Adrenal gland (tissue), 12 donors: ENCODE measurements around the gene CDH4. TPM values are rescaled to one million over a fixed set of nuclear protein-coding genes. Genes with fewer than 3 reads are reported as not detected.

ENCODE experiments used
- DNase-seq, 7 donors: peaks; one replicate each; pipeline ENCODE4 v3.0.0-alpha.2; 2019 to 2020
- H3K27ac ChIP-seq, 5 donors: fragments of 200-600 bp; sonication (generic) in 4 of 5; 1 replicate in 3 of 5; 2 replicates in 2 of 5; pipeline versions ENCODE4 v1.5.1 to v1.8.0; 2016 to 2020; ENCODE audit warnings: mild to moderate bottlenecking in 1 of 5
- H3K27me3 ChIP-seq: fragments of 200-600 bp; 2 replicates; pipeline ENCODE4 v1.8.0; 2021
- H3K36me3 ChIP-seq, 2 donors: fragments of 200-600 bp; replicated peaks in 1 of 2; 1 replicate in 1 of 2; 2 replicates in 1 of 2; pipeline versions ENCODE4 v1.5.1 to v1.8.0; 2018 to 2022
- H3K4me1 ChIP-seq, 2 donors: fragments of 200-600 bp; replicated peaks in 1 of 2; 1 replicate in 1 of 2; 2 replicates in 1 of 2; pipeline versions ENCODE4 v1.5.1 to v1.8.0; 2018 to 2021
- H3K4me3 ChIP-seq, 4 donors: fragments of 200-600 bp; sonication (generic) in 3 of 4; one replicate each; pipeline ENCODE4 v1.5.1; 2016 to 2018
- H3K9me3 ChIP-seq, 3 donors: fragments of 200-600 bp; sonication (generic) in 1 of 3; replicated peaks in 1 of 3; 1 replicate in 2 of 3; 2 replicates in 1 of 3; pipeline versions ENCODE4 v1.5.1 to v1.8.0; 2016 to 2021
- CTCF ChIP-seq, 6 experiments: fragments of 450-650 bp in 4 of 6; fragments of 200-600 bp in 2 of 6; sonication (generic) in 1 of 6; IDR thresholded peaks; 1 replicate in 5 of 6; 2 replicates in 1 of 6; pipeline versions ENCODE4 v1.5.1 to v1.8.0; 2016 to 2021; ENCODE audit warnings: antibody characterized with exemption in 6 of 6, mild to moderate bottlenecking in 2 of 6, moderate library complexity in 1 of 6
- POLR2A ChIP-seq, 2 donors: fragments of 450-650 bp; IDR thresholded peaks; one replicate each; pipeline ENCODE4 v1.6.1; 2017; ENCODE audit warnings: antibody characterized with exemption in 2 of 2, mild to moderate bottlenecking in 2 of 2, moderate library complexity in 1 of 2
- WGBS, 4 donors: extraction: QIAGEN DNeasy Blood & Tissue Kit in 2 of 4; methylation state at CpG; one replicate each; pipeline versions ENCODE4 v1.1.5 to v1.1.7; 2013 to 2017; 5-methylcytosine and 5-hydroxymethylcytosine counted together
- intact Hi-C, 2 donors: fragments of 100-400 bp; cut with DNase I; formaldehyde crosslinking; loops; one replicate each; pipeline versions ENCODE4 v1.14.1 to v1.15.0; 2022 to 2023
- polyA plus RNA-seq, 3 donors: library from polyadenylated mRNA; stranded (reverse); fragments of 200-250 nt in 2 of 3; fragments of 350-450 nt in 1 of 3; fragmentation: Illumina TruSeq in 1 of 3; extraction: RNeasy Lipid Tissue Mini Kit (QIAGEN cat#74804) in 1 of 3; gene quantifications; one replicate each; pipeline ENCODE4 v1.2.3, GENCODE V29; 2013 to 2014
- total RNA-seq, 9 donors: library from RNA; depleted of rRNA in 4 of 9; stranded (reverse); fragments of >200 nt in 4 of 9; fragments of 120-200 nt in 1 of 9; fragmentation: NEBNext Ultra II Directional in 1 of 9; extraction: Animal tissue kit (Norgen Biotek cat#: 25700) in 1 of 9; gene quantifications; one replicate each; pipeline versions ENCODE4 v1.1.0 to v1.2.4, GENCODE V29; 2013 to 2023
- donor health status: healthy with polysubstance abuse.
- donor health status: Bipolar disorder and iron deficiency.
- donor health status: DM: yes; HTN: yes; CAD: no.
- donor health status: DM: no; HTN: no; CAD: no.
- donor health status: DM: no; HTN: no; CAD: no.
- donor health status: DM: yes; HTN: yes; CAD: no.

Gene CDH4
- total and polyA plus RNA-seq, 12 donors = 0.08 to 0.53 (median 0.20) TPM; not detected in 3

GRCh38 chr20:61810066-61810737, 558.1 kb downstream of the CDH4 start:
- Histone ChIP-seq H3K27ac (no peak overlapping the region), H3K4me1 (no peaks in the 10 kb centered on the region), H3K9me3 (no peaks in the 10 kb centered on the region), H3K36me3 (no peaks in the 10 kb centered on the region), H3K4me3 (no peak overlapping the region), H3K27me3 (no peaks in the 10 kb centered on the region)
- 81 to 87% (median 81%) methylated on average over 10 to 22 of the region's 22 CpGs for WGBS, 4 donors
- DNase-seq = no peak
- intact Hi-C loops = no loop called here
- TF ChIP-seq CTCF (IDR thresholded peaks at IDR 0.05) (no peak), POLR2A (IDR thresholded peaks at IDR 0.05) (no peak)

GRCh38 chr20:61810738-61811135, 558.7 kb downstream of the CDH4 start:
- no peaks in the 10 kb centered on the region for H3K4me1 ChIP-seq
- 74 to 84% (median 79%) methylated on average over 13 to 17 of the region's 17 CpGs for WGBS, 4 donors
- TF ChIP-seq CTCF (IDR thresholded peaks at IDR 0.05) (no peak), POLR2A (IDR thresholded peaks at IDR 0.05) (no peak)
- H3K9me3 ChIP-seq = no peaks in the 10 kb centered on the region
- no peaks in the 10 kb centered on the region for H3K27me3 ChIP-seq
- H3K36me3 ChIP-seq = no peaks in the 10 kb centered on the region
- no peak overlapping the region for H3K4me3 ChIP-seq
- H3K27ac ChIP-seq = no peak overlapping the region
- no peak for DNase-seq
- intact Hi-C loops = no loop called here

- Histone ChIP-seq H3K27me3 (no peaks in the 10 kb centered on the region), H3K36me3 (no peaks in the 10 kb centered on the region), H3K9me3 (no peaks in the 10 kb centered on the region), H3K27ac (no peak overlapping the region), H3K4me1 (no peaks in the 10 kb centered on the region), H3K4me3 (no peak overlapping the region)
- DNase-seq = no peak
- TF ChIP-seq POLR2A (IDR thresholded peaks at IDR 0.05) = no peak
- TF ChIP-seq CTCF (IDR thresholded peaks at IDR 0.05) = no peak
- 48 to 64% (median 59%) methylated on average over 5 of the region's 5 CpGs for WGBS, 4 donors
- intact Hi-C loops = no loop called here
Measured at GRCh38 chr20:61811166-61811565, 559.1 kb downstream of the CDH4 start.

- Histone ChIP-seq H3K4me1 (no peaks in the 10 kb centered on the region), H3K4me3 (no peak overlapping the region), H3K27ac (no peak overlapping the region), H3K36me3 (no peaks in the 10 kb centered on the region), H3K27me3 (no peaks in the 10 kb centered on the region), H3K9me3 (no peaks in the 10 kb centered on the region)
- DNase-seq = no peak
- TF ChIP-seq POLR2A (IDR thresholded peaks at IDR 0.05) (no peak), CTCF (IDR thresholded peaks at IDR 0.05) (no peak)
- 70 to 77% (median 71%) methylated on average over 12 to 15 of the region's 15 CpGs for WGBS, 4 donors
- intact Hi-C loops = no loop called here
Measured at GRCh38 chr20:61812121-61812844, 560.2 kb downstream of the CDH4 start.
